Endothelial cell of umbilical vein (primary cell): ENCODE measurements around the gene ST8SIA2. TPM values are rescaled to one million over a fixed set of nuclear protein-coding genes. Genes with fewer than 3 reads are reported as not detected.

ENCODE experiments used
- BruUV-seq: library from RNA; stranded (reverse); fragments of 400-500 nt; replicated peaks from 2 replicates; lab custom pipeline; 2021; lab: Mats Ljungman, UMichigan
- CTCF ChIA-PET: fragments of 300-600, 350-600 bp; sonication (Branson Sonifier 250); formaldehyde crosslinking; loops from one replicate; lab custom pipeline; 2021; ENCODE audit warnings: antibody characterized with exemption, inconsistent platforms; lab: Charles Lee
- POLR2A ChIA-PET: fragments of 300-600, 350-600 bp; sonication (Branson Sonifier 250); formaldehyde crosslinking; loops from one replicate; lab custom pipeline; 2021; ENCODE audit warnings: antibody characterized with exemption, inconsistent platforms; lab: Charles Lee
- DNase-seq: peaks from one replicate; pipeline ENCODE4 v3.0.0-alpha.2; 2011; ENCODE audit warnings: low read depth, low spot score
- FAIRE-seq: peaks from 2 replicates; lab custom pipeline; 2011; peaks lifted over from hg19 to GRCh38; lab: Jason Lieb, UNC
- H2AFZ ChIP-seq: 2 replicates; pipeline ENCODE4 v1.6.0; 2012; ENCODE audit warnings: low read depth, low read length, control low read depth, inconsistent platforms
- H3K27ac ChIP-seq: 2 replicates; pipeline ENCODE4 v1.5.1; 2011; ENCODE audit warnings: low read depth, mild to moderate bottlenecking, control low read depth, low read length, moderate library complexity; ENCODE audit not compliant: insufficient read depth
- H3K27me3 ChIP-seq, 2 experiments: 2 replicates each; pipeline versions ENCODE4 v1.6.0 to v1.6.1; 2011; ENCODE audit warnings: low read length in 2 of 2, mixed read lengths in 1 of 2; ENCODE audit not compliant: control insufficient read depth in 2 of 2, insufficient read depth in 2 of 2
- H3K36me3 ChIP-seq, 2 experiments: 2 replicates in 1 of 2; 3 replicates in 1 of 2; pipeline ENCODE4 v1.5.1; 2011; ENCODE audit warnings: low read length in 2 of 2, mild to moderate bottlenecking in 1 of 2, moderate library complexity in 1 of 2; ENCODE audit not compliant: control insufficient read depth in 2 of 2, insufficient read depth in 2 of 2; ENCODE audit errors: extremely low read depth in 1 of 2
- H3K4me1 ChIP-seq: 3 replicates; pipeline ENCODE4 v1.5.1; 2011; ENCODE audit warnings: mild to moderate bottlenecking, low read length; ENCODE audit not compliant: control insufficient read depth, insufficient read depth; ENCODE audit errors: extremely low read depth
- H3K4me2 ChIP-seq: 2 replicates; pipeline ENCODE4 v1.6.1; 2011; ENCODE audit warnings: low read length, control low read depth, mixed read lengths; ENCODE audit not compliant: insufficient read depth
- H3K4me3 ChIP-seq, 3 experiments: fragments of 200-600 bp in 1 of 3; sonication (generic), shearing (Covaris generic) in 1 of 3; replicated peaks in 1 of 3; 2 replicates each; pipeline ENCODE4 v1.5.1; 2011 to 2016; ENCODE audit warnings: control low read depth in 3 of 3, low read length in 3 of 3, mild to moderate bottlenecking in 2 of 3, inconsistent platforms in 1 of 3, low read depth in 1 of 3, moderate library complexity in 1 of 3; ENCODE audit not compliant: insufficient read depth in 1 of 3
- H3K79me2 ChIP-seq: 2 replicates; pipeline ENCODE4 v1.6.0; 2012; ENCODE audit warnings: low read length, inconsistent platforms; ENCODE audit not compliant: control insufficient read depth, insufficient read depth
- H3K9ac ChIP-seq: replicated peaks from 2 replicates; pipeline ENCODE3; 2011; ENCODE audit warnings: low read length, control low read depth; ENCODE audit not compliant: insufficient read depth; ENCODE audit errors: extremely low read depth
- H3K9me1 ChIP-seq: replicated peaks from 3 replicates; pipeline ENCODE4 v1.6.0; 2011; ENCODE audit warnings: mild to moderate bottlenecking, low read length; ENCODE audit not compliant: control insufficient read depth, insufficient read depth; ENCODE audit errors: extremely low read depth
- H3K9me3 ChIP-seq: replicated peaks from 2 replicates; pipeline ENCODE4 v1.5.1; 2012; ENCODE audit warnings: low read length, inconsistent platforms; ENCODE audit not compliant: control insufficient read depth, insufficient read depth
- H4K20me1 ChIP-seq: replicated peaks from 2 replicates; pipeline ENCODE3; 2011; ENCODE audit warnings: mild to moderate bottlenecking, low read length; ENCODE audit not compliant: control insufficient read depth, insufficient read depth; ENCODE audit errors: extremely low read depth
- EZH2 ChIP-seq: IDR thresholded peaks from 2 replicates; pipeline ENCODE4 v1.6.1; 2012; ENCODE audit warnings: borderline replicate concordance, low read depth, mild to moderate bottlenecking, moderate library complexity, low read length, inconsistent platforms; ENCODE audit not compliant: severe bottlenecking
- FOS ChIP-seq: IDR thresholded peaks from 2 replicates; pipeline ENCODE4 v1.6.1; 2011; ENCODE audit warnings: mild to moderate bottlenecking, low read length, moderate library complexity, borderline replicate concordance; ENCODE audit not compliant: insufficient read depth
- GATA2 ChIP-seq: IDR thresholded peaks from 2 replicates; pipeline ENCODE4 v1.7.0; 2011; ENCODE audit warnings: low read depth, mild to moderate bottlenecking, moderate library complexity, mixed read lengths, low read length; ENCODE audit not compliant: insufficient read length, insufficient read depth
- JUN ChIP-seq: IDR thresholded peaks from 2 replicates; pipeline ENCODE4 v1.6.1; 2011; ENCODE audit warnings: borderline replicate concordance, low read depth; ENCODE audit not compliant: insufficient read length, insufficient read depth
- MYC ChIP-seq: IDR thresholded peaks from one replicate; pipeline ENCODE4 v1.6.1; 2011; ENCODE audit warnings: mild to moderate bottlenecking, low read depth, low read length
- POLR2A ChIP-seq: IDR thresholded peaks from 2 replicates; pipeline ENCODE4 v1.6.1; 2012; ENCODE audit warnings: low read depth, mild to moderate bottlenecking, control low read depth, low read length
- POLR2AphosphoS5 ChIP-seq: IDR thresholded peaks from 2 replicates; pipeline ENCODE4 v1.6.1; 2012; ENCODE audit warnings: low read depth, mild to moderate bottlenecking, control low read depth, low read length, moderate library complexity; ENCODE audit not compliant: insufficient read depth
- dilution Hi-C: fragments of 300-500 bp; cut with MboI; formaldehyde crosslinking; loops from one replicate; pipeline ENCODE4 v1.15.0; 2019; ENCODE audit warnings: low sequenced_read_pairs; ENCODE audit not compliant: extremely low pct_ligation_motif_present
- intact Hi-C: fragments of 100-400 bp; cut with micrococcal nuclease; formaldehyde crosslinking; loops from one replicate; pipeline ENCODE4 v1.10.0; 2022
- polyA plus RNA-seq, 4 experiments: library from polyadenylated mRNA; depleted of rRNA in 3 of 4; stranded (reverse) in 3 of 4; unstranded in 1 of 4; fragments of >200 nt; gene quantifications; 2 replicates each; pipeline versions ENCODE4 v1.2.1 to v1.2.3, GENCODE V29; 2011 to 2012; ENCODE audit warnings: missing spikeins in 1 of 4
- total RNA-seq: library from RNA; stranded (reverse); gene quantifications from 2 replicates; pipeline ENCODE4 v1.2.3, GENCODE V29; 2021
- TF ChIP-seq, protein P1 (sequence below): IDR thresholded peaks from 2 replicates; pipeline ENCODE4 v1.6.1; 2011; ENCODE audit not compliant: insufficient read depth, insufficient read length
- TF ChIP-seq, protein P2 (sequence below), 2 donors: IDR thresholded peaks; 1 replicate in 1 of 2; 2 replicates in 1 of 2; pipeline ENCODE4 v1.5.1; 2011; ENCODE audit warnings: low read length in 2 of 2, mild to moderate bottlenecking in 2 of 2, moderate library complexity in 2 of 2, control low read depth in 1 of 2, inconsistent platforms in 1 of 2, low read depth in 1 of 2; ENCODE audit not compliant: insufficient read depth in 1 of 2; ENCODE audit errors: extremely low read depth in 1 of 2

ST8SIA2 gene
- total and polyA plus RNA-seq, 2 donors (not counting 3 experiments of a cell fraction or from before 2014, with no cell fraction given), result 0.35 to 0.46 TPM

GRCh38 chr15:92343924-92344643 is 49.6 kb upstream of the ST8SIA2 start:
- intact Hi-C loops, result no loop called here
- H3K4me3 ChIP-seq, result no peak overlapping the region
- no peak overlapping the region for H3K27ac ChIP-seq
- no peak overlapping the region for H2AFZ ChIP-seq
- BruUV-seq, result no TSS peak
- no peaks in the 10 kb centered on the region for H3K9me1 ChIP-seq
- H3K79me2 ChIP-seq, result no peaks in the 10 kb centered on the region
- H3K4me2 ChIP-seq, result no peak overlapping the region
- H3K9ac ChIP-seq, result no peak overlapping the region
- H3K4me1 ChIP-seq, result no peaks in the 10 kb centered on the region
- no peak for TF ChIP-seq FOS
- TF ChIP-seq JUN, result no peak
- TF ChIP-seq, protein P1, sequence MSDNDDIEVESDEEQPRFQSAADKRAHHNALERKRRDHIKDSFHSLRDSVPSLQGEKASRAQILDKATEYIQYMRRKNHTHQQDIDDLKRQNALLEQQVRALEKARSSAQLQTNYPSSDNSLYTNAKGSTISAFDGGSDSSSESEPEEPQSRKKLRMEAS, result no peak
- no peak for TF ChIP-seq GATA2
- no peak for TF ChIP-seq POLR2AphosphoS5
- TF ChIP-seq EZH2, result no peak
- TF ChIP-seq POLR2A, result no peak
- no peak for TF ChIP-seq MYC
- TF ChIP-seq, protein P2, sequence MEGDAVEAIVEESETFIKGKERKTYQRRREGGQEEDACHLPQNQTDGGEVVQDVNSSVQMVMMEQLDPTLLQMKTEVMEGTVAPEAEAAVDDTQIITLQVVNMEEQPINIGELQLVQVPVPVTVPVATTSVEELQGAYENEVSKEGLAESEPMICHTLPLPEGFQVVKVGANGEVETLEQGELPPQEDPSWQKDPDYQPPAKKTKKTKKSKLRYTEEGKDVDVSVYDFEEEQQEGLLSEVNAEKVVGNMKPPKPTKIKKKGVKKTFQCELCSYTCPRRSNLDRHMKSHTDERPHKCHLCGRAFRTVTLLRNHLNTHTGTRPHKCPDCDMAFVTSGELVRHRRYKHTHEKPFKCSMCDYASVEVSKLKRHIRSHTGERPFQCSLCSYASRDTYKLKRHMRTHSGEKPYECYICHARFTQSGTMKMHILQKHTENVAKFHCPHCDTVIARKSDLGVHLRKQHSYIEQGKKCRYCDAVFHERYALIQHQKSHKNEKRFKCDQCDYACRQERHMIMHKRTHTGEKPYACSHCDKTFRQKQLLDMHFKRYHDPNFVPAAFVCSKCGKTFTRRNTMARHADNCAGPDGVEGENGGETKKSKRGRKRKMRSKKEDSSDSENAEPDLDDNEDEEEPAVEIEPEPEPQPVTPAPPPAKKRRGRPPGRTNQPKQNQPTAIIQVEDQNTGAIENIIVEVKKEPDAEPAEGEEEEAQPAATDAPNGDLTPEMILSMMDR (IDR thresholded peaks at IDR 0.05; ENCODE audit: extremely low read depth in 1 of 2, insufficient read depth in 1 of 2, low read depth in 1 of 2, low read length in 2 of 2), result no peak
- FAIRE-seq (no peak), DNase-seq (no peak)
- no peaks in the 10 kb centered on the region for H3K9me3 ChIP-seq
- ChIA-PET POLR2A (no interaction called here), CTCF (no interaction called here)
- no peaks in the 10 kb centered on the region for H3K36me3 ChIP-seq
- H3K27me3 ChIP-seq, result no peaks in the 10 kb centered on the region
- H4K20me1 ChIP-seq, result no peaks in the 10 kb centered on the region
- dilution Hi-C loops, result no loop called here
